Left lobe of liver (tissue), 2 donors: ENCODE results near the gene CD101. TPM values are rescaled to one million over a fixed set of nuclear protein-coding genes. Genes with fewer than 3 reads are reported as not detected.

Source experiments
- ATAC-seq: fragments of 200-7000 bp; cut with Tn5 transposase; one replicate; pipeline ENCODE4 v1.9.1; 2020; ENCODE audit warnings: mild to moderate bottlenecking, moderate library complexity
- DNase-seq: peaks from one replicate; pipeline ENCODE4 v3.0.0-alpha.2; 2020; ENCODE audit warnings: low spot score
- total RNA-seq: library from RNA; stranded (reverse); gene quantifications from one replicate; pipeline ENCODE4 v1.2.1, GENCODE V29; 2021
- donor health status: DM: no; HTN: no; CAD: no; lungs with moderate emphysema.
- donor health status: DM: no; HTN: yes; CAD: no.

CD101 gene
- total RNA-seq, 1 donor from 2014 or later, result 0.15 TPM

- DNase-seq (no peak), ATAC-seq (no peak)
Observed at GRCh38 chr1:117011334-117011733, 9.8 kb downstream of the CD101 start.

DNA sequence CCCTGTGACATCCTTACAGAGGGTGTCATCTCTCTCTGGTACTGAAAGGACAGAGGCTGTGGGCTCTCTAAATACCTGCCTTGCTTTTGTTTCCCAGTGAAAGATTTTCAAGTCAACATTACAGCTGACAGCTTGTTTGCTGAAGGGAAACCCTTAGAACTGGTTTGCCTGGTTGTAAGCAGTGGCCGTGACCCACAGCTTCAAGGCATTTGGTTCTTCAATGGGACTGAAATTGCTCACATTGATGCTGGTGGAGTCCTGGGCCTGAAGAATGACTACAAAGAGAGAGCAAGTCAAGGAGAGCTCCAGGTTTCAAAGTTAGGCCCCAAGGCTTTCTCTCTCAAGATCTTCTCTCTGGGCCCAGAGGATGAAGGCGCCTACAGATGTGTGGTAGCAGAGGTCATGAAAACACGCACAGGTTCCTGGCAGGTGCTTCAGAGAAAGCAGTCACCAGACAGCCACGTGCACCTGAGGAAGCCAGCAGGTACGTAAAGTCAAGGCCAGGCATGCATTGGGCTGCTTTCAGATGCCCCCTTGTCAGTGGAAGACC, 11.8 kb downstream of the CD101 start:
- ATAC-seq, result no peak
- no peak for DNase-seq

DNA sequence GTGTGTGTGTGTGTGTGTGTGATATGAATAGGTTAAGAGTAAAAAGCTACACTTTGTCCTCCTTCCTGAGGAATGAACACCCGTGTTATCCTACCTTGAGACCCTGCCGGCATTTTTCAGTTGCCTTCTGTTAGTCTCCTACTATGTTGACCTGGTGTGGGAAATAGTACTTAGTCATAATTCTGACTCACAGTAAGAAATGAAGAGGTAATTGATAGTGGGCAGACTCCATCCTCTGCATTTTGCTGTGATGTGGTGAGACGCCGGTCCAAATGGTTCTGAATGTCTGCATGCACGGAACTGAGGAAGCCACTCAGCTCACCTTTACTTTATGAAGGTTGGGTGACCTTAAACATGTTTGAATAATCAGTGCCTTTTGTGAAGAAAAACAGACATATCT, 12.6 kb downstream of the CD101 start:
- DNase-seq (no peak), ATAC-seq (no peak)

GRCh38 chr1:117015724-117016123, 14.2 kb downstream of the CD101 start:
- DNase-seq, result no peak
- no peak for ATAC-seq

- DNase-seq, result no peak
- ATAC-seq, result no peak
Observed at GRCh38 chr1:117017062-117017461, 15.5 kb downstream of the CD101 start.

- no peak for DNase-seq
- ATAC-seq, result no peak
Observed at GRCh38 chr1:117017648-117018047, 16.1 kb downstream of the CD101 start.

DNA sequence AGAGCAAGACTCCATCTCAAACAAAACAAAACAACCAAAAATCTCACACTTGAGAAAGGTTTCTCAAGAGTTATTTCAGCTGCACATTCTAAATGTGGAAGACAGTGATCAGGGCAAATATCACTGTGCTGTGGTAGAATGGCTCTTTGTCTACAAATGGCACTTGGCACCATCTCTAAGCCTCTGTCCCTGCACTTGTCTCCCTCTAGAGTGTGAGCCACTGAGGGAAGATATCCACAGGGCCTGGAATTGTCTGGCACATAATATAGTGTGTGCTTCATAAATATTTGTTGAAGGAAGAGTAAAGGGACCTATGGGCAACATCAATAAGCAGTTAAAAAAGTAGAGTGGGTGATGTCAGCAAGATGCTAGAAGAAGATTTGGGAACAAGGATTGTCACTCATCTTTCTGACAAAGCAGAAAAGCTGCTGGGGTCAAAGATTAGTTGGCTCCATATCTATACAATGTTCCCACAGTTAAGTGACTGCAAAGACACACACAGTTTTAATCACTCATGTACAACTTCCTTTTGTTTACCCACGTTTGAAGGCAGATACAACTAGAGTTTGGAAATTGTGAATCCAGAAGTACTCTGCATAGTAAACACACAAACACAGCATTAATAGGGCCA, 19.1 kb downstream of the CD101 start:
- no peak for ATAC-seq

GRCh38 chr1:117022114-117022513, 20.6 kb downstream of the CD101 start:
- ATAC-seq, result no peak
- DNase-seq, result no peak

More for the DNA sequence above, 19.1 kb downstream of the CD101 start:
- DNase-seq, result no peak

DNA sequence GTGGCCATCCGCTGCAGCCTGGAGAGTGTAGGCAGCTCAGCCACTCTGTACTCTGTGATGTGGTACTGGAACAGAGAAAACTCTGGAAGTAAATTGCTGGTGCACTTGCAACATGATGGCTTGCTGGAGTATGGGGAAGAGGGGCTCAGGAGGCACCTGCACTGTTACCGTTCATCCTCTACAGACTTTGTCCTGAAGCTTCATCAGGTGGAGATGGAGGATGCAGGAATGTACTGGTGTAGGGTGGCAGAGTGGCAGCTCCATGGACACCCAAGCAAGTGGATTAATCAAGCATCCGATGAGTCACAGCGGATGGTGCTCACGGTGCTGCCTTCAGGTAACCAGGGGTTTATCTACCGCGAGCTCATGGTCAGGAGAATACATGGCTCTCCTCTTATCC, 24.0 kb downstream of the CD101 start:
- no peak for DNase-seq
- no peak for ATAC-seq

DNA sequence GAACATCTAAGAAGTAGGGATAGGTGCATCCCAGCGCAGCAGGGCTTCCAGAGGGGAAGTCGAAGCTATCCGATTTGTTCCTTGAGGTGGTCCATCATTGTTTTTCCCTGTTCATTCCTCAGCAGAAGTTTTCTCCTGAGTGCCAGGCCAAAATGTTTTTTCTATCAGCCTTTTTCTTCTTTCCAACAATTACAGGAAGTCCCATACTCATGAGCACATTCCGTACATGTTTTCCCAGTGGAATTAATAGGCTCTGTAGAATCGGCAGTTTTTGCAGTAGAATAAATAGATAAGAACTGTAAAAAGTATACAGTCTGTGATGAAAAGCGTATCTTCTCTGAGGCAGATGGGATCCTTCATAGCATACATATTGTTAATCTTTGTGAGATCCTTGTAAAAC, 24.8 kb downstream of the CD101 start:
- ATAC-seq, result no peak
- no peak for DNase-seq

DNA sequence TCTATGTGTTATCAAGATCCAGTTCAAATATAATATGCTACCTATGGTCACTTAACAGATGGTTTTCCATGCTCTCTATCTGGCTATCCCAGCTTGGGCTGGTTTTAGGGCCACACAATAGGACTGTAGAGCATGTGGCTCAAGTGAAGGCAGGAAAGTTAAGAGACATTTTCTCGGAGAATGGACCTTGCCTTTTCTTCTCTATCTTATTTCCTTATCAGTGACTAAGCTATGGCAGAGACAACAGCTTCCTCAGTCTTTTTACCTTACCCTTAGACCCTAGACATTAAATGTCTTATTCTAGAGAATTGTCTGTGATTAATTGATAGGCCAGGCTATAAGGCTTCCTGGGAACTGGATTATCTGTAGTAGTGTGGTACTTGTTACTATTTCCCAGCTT, 28.1 kb downstream of the CD101 start:
- ATAC-seq, result no peak
- no peak for DNase-seq

- ATAC-seq (no peak), DNase-seq (no peak)
Observed at GRCh38 chr1:117030271-117030877, 28.8 kb downstream of the CD101 start.

GRCh38 chr1:117032266-117032665, 30.7 kb downstream of the CD101 start:
- ATAC-seq (no peak), DNase-seq (no peak)

GRCh38 chr1:117032681-117033539, 31.4 kb downstream of the CD101 start:
- no peak for ATAC-seq
- DNase-seq, result no peak

- ATAC-seq (no peak), DNase-seq (no peak)
Observed at GRCh38 chr1:117033772-117034171, 32.2 kb downstream of the CD101 start.

- ATAC-seq (no peak), DNase-seq (no peak)
Observed at GRCh38 chr1:117034791-117035290, 33.3 kb downstream of the CD101 start.

- DNase-seq (no peak), ATAC-seq (no peak)
Observed at GRCh38 chr1:117036018-117036461, 34.5 kb downstream of the CD101 start.

DNA sequence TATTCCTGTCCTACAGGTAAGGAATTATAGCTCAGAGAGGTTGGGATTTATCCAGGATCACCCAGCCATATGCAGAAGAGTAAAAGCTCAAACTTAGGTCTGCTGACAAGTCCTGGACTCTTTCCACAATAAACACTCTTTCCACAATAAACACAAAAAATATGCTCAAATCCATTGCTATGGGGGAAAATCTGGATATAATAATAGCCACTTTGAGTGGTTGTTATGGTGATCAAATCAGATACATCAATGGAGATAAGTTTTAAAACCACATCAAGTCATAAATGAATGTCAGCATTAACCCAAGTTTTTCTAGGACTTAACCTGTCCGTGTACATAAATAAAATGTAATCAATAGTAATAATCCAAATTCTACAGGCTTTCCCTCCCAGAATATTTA, 36.2 kb downstream of the CD101 start:
- DNase-seq (no peak), ATAC-seq (no peak)

DNA sequence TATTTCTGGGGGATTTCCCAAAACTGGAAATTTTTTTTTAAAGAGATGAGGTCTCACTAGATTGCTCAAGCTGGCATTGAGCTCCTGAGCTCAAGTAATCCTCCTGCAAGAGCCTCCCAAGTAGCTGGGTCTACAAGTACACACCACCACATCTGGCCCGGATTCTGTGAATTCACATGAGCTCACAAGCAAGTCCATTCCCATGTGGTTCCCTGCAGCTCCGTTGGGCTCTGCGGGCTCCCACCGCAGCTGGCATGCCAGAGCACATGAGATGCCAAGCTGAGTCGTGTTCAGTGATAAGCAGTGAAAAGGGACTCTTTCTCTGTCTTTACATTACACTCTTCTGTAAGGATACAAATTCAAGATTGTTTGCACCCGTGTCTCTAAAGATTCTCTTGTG, 36.7 kb downstream of the CD101 start:
- ATAC-seq, result no peak
- no peak for DNase-seq

DNA sequence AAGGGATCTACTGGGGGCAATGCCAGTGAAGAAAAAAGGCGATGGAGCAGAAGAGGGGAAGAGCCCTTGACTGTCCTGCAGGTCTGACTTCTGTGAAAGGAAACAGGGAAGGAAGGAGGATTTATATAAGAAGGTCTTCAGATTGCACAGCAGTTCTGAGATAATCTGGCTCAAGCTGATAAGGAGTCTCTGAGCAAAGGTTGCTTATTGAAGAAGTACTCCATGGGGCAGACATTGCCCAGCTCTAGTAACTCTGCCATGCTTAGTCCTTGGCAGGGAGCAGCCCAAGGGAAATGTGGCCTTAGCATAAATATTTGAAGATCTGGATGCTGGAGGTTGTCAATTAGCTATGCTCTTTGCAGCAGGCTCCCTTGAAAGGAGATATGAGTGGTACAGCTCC, 42.7 kb downstream of the CD101 start:
- ATAC-seq (no peak), DNase-seq (no peak)

- DNase-seq (no peak), ATAC-seq (no peak)
Observed at GRCh38 chr1:117045644-117046043, 44.1 kb downstream of the CD101 start.

DNA sequence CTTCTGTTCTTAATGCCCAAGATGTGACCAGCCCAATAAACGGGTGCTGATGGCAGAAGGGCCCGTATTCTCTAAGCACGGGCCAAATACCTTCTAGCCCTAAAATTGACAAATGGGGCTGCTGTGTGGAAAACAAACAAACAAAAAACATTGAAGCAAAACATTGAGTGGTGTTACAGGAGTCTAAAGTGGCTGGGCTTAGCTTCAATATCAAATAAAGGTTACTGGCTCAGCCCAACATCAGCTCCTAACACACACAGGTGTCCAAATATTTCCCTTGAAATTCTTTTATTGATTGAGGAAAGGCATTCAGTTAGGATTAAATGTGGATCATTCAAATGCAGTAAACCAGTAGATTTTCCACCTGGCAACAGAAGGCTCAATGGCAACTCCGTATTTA, 45.2 kb downstream of the CD101 start:
- no peak for DNase-seq

More for the DNA sequence above, 45.2 kb downstream of the CD101 start:
- ATAC-seq, result no peak
